AG04450 (cell line): Measurements from ENCODE around the gene CLCN1. TPM values are rescaled to one million over a fixed set of nuclear protein-coding genes. Genes with fewer than 3 reads are reported as not detected.
"Not testable (repeated sequence)": the region's sequence is repeated elsewhere in the genome, so short reads cannot be mapped to it uniquely, and the experiment has no call there.

Source experiments
- CTCF ChIA-PET: fragments of 300-600, 350-600 bp; formaldehyde crosslinking; extraction: SDS; loops from one replicate; lab custom pipeline; 2022; ENCODE audit warnings: antibody characterized with exemption, inconsistent platforms; lab: Charles Lee
- POLR2A ChIA-PET: fragments of 350-600 bp; formaldehyde crosslinking; extraction: SDS; loops from one replicate; lab custom pipeline; 2021; ENCODE audit warnings: antibody characterized with exemption, inconsistent platforms; lab: Yijun Ruan, JAX
- DNase-seq: peaks from one replicate; pipeline ENCODE4 v3.0.0-alpha.2; 2011; ENCODE audit warnings: low read depth, low spot score
- H3K27ac ChIP-seq: one replicate; pipeline ENCODE4 v1.5.1; 2012; ENCODE audit warnings: low read depth, low read length, control low read depth
- H3K27me3 ChIP-seq: one replicate; pipeline ENCODE4 v1.6.0; 2012; ENCODE audit warnings: low read length; ENCODE audit not compliant: control insufficient read depth, insufficient read depth
- H3K4me3 ChIP-seq: 2 replicates; pipeline ENCODE4 v1.5.1; 2011; ENCODE audit warnings: mild to moderate bottlenecking, low read depth, low read length, control low read depth
- H3K9me3 ChIP-seq: 2 replicates; pipeline ENCODE4 v1.5.1; 2012; ENCODE audit warnings: low read length; ENCODE audit not compliant: control insufficient read depth, insufficient read depth
- CTCF ChIP-seq: IDR thresholded peaks from 2 replicates; pipeline ENCODE4 v1.5.1; 2011; ENCODE audit warnings: low read depth, low read length, control low read depth, inconsistent platforms
- polyA plus RNA-seq: library from polyadenylated mRNA; depleted of rRNA; stranded (reverse); fragments of >200 nt; gene quantifications from 2 replicates; pipeline ENCODE4 v1.2.3, GENCODE V29; 2011

The CLCN1 gene
- polyA plus RNA-seq, 1 experiment, result not detected

DNA sequence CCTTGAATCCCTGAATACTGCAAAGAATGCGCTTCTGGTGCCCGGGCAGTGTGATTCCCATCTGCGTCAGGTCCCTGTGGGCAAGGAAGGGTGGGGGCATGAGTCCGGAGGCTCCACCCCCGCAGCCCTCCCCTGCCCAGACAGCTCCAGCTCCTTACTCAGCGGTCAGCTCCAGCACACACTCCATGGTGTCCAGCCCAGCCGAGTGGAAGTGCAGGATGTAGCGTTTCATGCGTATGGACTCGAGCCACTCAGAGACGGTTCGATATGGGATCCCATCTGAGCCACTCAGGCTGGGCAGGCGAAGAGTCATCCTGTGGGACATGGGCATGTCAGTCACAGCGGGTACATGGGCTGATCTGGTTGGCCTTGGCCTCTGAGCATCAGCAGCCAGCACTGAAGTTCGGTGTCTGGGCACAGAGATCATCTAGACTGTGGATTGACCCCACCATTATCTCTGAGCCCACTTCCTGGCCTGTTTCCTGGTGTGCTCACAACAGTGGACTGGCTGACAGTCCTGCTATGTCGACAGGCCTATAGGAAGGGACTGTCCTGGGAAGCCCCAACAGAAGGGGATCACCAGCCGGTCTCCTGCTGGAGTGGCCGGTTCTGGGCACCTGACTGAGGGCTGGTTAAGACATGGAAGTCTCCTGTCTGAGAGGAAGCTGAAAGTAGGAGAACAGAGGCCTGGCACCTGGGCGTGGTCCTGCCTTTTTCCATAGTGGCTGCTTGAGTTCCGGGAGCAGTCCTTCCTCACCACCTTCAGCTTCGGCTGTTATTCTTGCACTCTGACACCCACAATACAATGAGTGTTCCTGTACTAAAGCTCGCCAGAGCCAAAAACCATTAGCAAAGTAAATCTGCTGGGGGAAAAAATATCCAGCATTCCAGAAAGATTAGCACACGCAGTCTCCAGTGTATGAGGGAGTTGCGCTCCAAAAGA is 75.8 kb downstream of the CLCN1 start:
- DNase-seq, result peak; percentile 63
- ChIA-PET CTCF (interaction anchor here (0.7 to 4.4 kb wide), 6 partner anchors 10 to 151 kb away, joined by 3 to 14 read pairs (median 4); no protein-coding TSS in a partner anchor), POLR2A (interaction anchor here (0.6 to 5.5 kb wide), 9 partner anchors 10 to 151 kb away, joined by 3 to 83 read pairs (median 4); partner anchors contain the start of genes CASP2 and ZYX)
- TF ChIP-seq CTCF, result no peak
- Histone ChIP-seq H3K27me3 (no peaks in the 10 kb centered on the region), H3K9me3 (no peaks in the 10 kb centered on the region; the same call in 1 of the 2 replicates), H3K4me3 (no peak overlapping the region), H3K27ac (peak overlapping the region; percentile 86)

- H3K9me3 ChIP-seq, H3K27me3 ChIP-seq, DNase-seq, H3K4me3 ChIP-seq, H3K27ac ChIP-seq: not testable (repeated sequence)
- ChIA-PET CTCF (interaction anchor here (0.7 to 4.4 kb wide), 6 partner anchors 10 to 152 kb away, joined by 3 to 14 read pairs (median 4); no protein-coding TSS in a partner anchor), POLR2A (interaction anchor here (0.6 to 5.5 kb wide), 8 partner anchors 10 to 152 kb away, joined by 3 to 83 read pairs (median 4); partner anchors contain the start of genes CASP2 and ZYX)
Measured at GRCh38 chr7:143392427-143392826, 76.5 kb downstream of the CLCN1 start.

DNA sequence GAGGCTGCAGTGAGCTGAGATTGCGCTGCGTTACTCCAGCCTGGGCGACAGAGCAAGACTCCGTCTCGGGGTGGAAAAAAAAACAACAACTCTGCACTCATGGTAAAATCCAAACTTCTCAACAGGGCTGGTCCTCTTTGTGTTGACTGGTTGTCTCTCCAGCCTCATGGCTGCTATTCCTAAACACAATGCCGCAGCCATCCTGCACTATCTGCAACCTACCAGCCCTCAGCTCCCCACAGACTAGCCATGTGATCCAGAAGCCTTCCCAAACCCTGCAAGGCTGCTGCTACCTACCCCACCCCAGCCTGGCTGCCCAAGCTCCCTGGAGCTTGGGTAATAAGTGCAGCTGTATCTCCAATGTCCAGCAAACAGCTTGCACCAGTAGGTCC is 77.0 kb downstream of the CLCN1 start:
- Histone ChIP-seq H3K9me3 (no peaks in the 10 kb centered on the region; the same call in 1 of the 2 replicates), H3K27me3 (peaks cover 3% of the 10 kb centered on the region), H3K27ac (peak overlapping the region; percentile 31), H3K4me3 (no peak overlapping the region)
- TF ChIP-seq CTCF, result no peak
- ChIA-PET POLR2A (interaction anchor here (0.7 to 5.5 kb wide), 8 partner anchors 11 to 152 kb away, joined by 3 to 83 read pairs (median 4); partner anchors contain the start of genes CASP2 and ZYX), CTCF (interaction anchor here (0.8 to 4.4 kb wide), 4 partner anchors 11 to 48 kb away, joined by 3 to 14 read pairs (median 6); no protein-coding TSS in a partner anchor)
- no peak for DNase-seq

- H3K27me3 ChIP-seq, result peaks cover 3% of the 10 kb centered on the region
- H3K9me3 ChIP-seq, result no peaks in the 10 kb centered on the region; the same call in 1 of the 2 replicates
- DNase-seq, result no peak
- peak overlapping the region; percentile 31 for H3K27ac ChIP-seq
- POLR2A ChIA-PET, result interaction anchor here (1.0 to 5.5 kb wide), 5 partner anchors 11 to 153 kb away, joined by 3 to 83 read pairs (median 4); partner anchors contain the start of gene ZYX
- CTCF ChIA-PET, result interaction anchor here (2.1 to 4.4 kb wide), 2 partner anchors 14 to 24 kb away, joined by 10 to 14 read pairs; no protein-coding TSS in a partner anchor
- TF ChIP-seq CTCF, result no peak
- no peak overlapping the region for H3K4me3 ChIP-seq
Measured at GRCh38 chr7:143393267-143394041, 77.5 kb downstream of the CLCN1 start.

- ChIA-PET POLR2A (interaction anchor here (1.6 to 5.5 kb wide), 3 partner anchors 12 to 93 kb away, joined by 4 to 83 read pairs (median 43); partner anchors contain the start of gene ZYX), CTCF (interaction anchor here (4.4 kb wide), 1 partner anchor 23 kb away, joined by 14 read pairs; no protein-coding TSS in a partner anchor)
- H3K4me3 ChIP-seq, result no peak overlapping the region
- no peak overlapping the region for H3K27ac ChIP-seq
- no peak for DNase-seq
- no peaks in the 10 kb centered on the region; the same call in 1 of the 2 replicates for H3K9me3 ChIP-seq
- H3K27me3 ChIP-seq, result peaks cover 3% of the 10 kb centered on the region
- TF ChIP-seq CTCF, result no peak
Measured at GRCh38 chr7:143394068-143394467, 78.2 kb downstream of the CLCN1 start.
